GM15510 (cell line): ENCODE measurements around the gene EFNA5.

Experiments used
- POLR2A ChIP-seq: IDR thresholded peaks from 3 replicates; pipeline ENCODE4 v1.6.1; 2011; ENCODE audit warnings: borderline replicate concordance; ENCODE audit not compliant: insufficient read length; ENCODE audit errors: extremely low read depth

The EFNA5 gene

DNA sequence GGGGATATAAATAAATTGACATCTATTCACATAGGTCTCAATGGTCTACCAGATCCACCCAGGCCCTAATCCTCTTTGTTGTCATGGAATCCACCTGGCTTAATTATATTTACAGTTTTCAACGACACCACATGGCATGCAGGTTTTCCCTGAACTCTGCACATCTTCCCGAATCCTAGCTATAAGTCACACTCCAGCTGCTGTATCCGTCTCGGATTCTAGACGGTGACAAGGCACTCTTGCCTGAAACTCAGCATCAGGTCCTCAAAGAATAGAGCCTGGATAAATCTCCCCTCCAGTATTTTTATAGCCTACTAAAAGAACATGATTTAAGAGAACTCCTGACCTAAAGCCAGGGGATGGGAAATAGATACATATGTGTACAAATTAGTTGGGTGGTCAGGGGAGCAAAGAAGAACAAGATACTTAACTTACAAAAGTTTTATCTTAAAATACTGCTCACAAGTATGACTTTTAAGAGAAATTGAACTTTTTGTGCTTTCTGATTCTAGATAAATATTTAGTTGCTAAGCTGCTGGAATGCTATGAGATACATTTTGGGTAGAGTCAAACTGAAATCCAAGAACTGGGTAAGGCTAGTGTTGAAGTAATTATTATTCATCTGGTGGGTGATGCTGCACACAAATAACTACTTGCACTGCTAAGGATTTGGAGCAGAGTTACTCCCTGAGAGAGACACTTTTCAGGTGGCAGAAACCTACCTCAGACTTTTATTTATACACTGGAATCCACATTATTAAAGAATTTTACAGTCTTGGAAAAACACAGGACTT is 187.3 kb downstream of the EFNA5 start:
- TF ChIP-seq POLR2A, result no peak

GRCh38 chr5:107478068-107478641 is 192.6 kb downstream of the EFNA5 start:
- no peak for TF ChIP-seq POLR2A

GRCh38 chr5:107477492-107477891 is 193.2 kb downstream of the EFNA5 start:
- no peak for TF ChIP-seq POLR2A

GRCh38 chr5:107476783-107477182 is 194.0 kb downstream of the EFNA5 start:
- no peak for TF ChIP-seq POLR2A

- TF ChIP-seq POLR2A, result no peak
Observed at GRCh38 chr5:107474716-107475489, 195.8 kb downstream of the EFNA5 start.

- no peak for TF ChIP-seq POLR2A
Observed at GRCh38 chr5:107474361-107474715, 196.4 kb downstream of the EFNA5 start.

DNA sequence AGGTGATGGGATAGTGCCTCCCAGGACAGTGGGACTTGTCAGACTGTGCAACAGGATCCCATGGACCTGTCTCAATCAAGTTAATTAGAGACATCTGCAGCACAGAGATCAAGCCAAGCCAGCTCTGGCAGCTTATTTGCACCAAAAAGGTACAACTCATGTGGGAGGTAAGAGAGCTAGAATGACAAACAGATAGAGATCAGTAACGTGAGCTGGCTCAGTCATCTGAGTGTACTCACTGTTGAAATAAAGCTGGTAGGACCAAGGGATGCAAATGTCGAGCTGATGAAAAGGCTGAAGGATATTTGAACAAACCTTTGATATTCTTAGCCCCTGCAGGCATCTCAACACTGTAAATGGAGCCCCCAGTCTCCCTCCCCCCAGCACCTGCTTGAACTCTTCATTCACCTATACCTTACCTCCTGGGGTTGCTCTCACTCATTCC is 198.1 kb downstream of the EFNA5 start:
- no peak for TF ChIP-seq POLR2A

GRCh38 chr5:107470295-107470582 is 200.5 kb downstream of the EFNA5 start:
- no peak for TF ChIP-seq POLR2A

DNA sequence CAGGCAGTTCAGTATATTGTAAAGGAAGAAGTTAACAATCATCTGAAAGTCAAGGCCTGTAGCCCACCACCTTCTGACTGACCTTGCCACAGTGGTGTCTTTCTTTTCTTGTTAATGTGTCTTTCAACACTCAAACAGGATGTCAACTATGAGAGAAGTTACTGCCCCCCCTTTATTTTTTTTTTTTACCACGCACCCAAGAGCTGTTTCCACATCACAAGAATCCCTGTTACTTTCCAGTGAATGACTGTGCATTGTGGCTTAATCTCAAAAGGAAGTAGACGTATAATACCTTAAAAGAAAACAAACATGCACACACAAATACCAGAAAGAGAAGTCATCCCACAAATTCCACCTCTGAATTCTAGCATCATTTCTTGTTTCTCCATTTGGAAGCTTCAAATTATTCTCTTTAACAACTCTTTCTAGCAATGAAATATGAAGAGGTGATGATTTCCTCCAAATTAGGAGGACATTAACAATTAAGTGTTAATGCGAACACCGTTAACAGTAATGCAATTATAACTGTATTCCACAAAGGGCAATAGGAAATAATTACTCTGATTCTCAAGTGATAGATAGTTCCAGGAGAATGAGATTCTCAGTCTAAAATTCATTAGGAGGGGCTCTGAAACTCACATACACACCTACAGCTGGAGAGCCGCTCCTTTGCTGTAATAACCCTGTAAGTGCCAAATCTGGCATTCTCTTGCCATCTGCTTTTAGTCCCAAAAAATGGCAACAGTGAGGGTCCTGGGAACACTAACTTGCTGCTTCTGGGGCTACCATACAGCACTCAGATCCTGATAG is 201.0 kb downstream of the EFNA5 start:
- TF ChIP-seq POLR2A, result no peak

DNA sequence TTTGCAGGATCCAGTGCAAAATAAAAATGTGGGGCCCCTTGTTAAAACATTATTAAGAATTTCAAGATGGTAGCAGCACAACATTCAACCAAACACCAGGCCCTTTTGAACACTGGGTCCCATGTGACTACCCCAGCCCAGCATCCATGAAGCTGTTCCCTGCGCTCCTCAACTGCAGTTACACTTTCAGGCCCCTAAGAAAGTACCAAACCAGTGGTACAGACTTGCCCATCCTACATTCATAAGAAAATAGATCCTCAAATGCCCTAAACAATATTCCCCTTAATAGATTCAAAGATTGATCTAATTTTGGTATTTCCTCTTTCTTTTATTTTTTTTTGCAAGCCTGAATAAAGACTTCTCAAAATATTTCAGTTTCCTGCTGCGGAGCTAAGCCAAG is 201.7 kb downstream of the EFNA5 start:
- TF ChIP-seq POLR2A, result no peak

- TF ChIP-seq POLR2A, result no peak
Observed at GRCh38 chr5:107468276-107468675, 202.5 kb downstream of the EFNA5 start.

GRCh38 chr5:107467137-107467932 is 203.4 kb downstream of the EFNA5 start:
- TF ChIP-seq POLR2A, result no peak

DNA sequence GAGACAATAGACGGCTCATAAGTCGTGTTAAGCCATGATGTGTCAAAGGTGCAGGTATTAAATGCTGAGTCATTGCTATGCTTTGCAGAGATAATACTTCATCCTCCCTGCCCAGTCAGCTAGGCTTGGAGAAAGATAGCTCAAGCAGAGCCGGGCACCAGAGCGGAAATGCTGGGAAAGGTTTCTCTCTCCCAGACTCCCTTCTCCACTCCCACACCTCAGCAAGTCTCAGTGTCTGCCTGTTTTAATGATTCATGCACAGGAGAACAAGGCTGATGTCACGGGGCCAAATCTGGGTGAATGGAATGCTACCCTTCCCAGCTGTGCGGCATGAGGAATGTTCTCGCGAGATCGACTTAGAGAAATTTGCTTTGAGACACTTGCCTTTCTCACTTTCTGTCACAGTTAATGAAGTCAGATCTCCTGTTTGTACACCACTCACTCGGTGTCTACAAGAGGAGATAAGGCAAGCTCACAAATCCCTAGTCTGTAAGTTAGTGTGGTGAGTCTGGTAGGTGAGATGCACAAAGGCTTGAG is 204.4 kb downstream of the EFNA5 start:
- TF ChIP-seq POLR2A, result no peak

DNA sequence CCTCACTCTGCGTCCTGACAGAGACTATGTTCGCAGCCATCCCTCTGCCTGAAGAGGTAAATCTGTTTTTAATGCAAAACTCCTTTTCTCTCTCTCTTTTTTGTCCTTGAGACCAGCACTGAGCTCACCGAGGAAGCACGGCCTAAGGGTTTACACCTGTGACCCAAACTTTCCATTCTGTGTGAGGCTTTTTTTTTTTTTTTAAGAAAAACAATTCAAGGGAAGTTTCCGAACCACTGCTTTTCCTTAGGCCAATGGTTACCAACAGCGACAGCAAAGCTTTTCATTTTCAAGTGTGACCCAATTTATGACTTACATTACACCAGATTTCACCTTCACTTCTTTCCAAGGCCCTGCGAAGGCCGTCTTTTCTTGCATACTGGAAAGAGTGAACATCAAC is 205.9 kb downstream of the EFNA5 start:
- no peak for TF ChIP-seq POLR2A
